SH-SY5Y (cell line): ENCODE data around the gene EPB41L1.

Source experiments
- GATA2 ChIP-seq: IDR thresholded peaks from 2 replicates; pipeline ENCODE4 v1.6.1; 2011; ENCODE audit warnings: mild to moderate bottlenecking, low read depth, low read length
- GATA3 ChIP-seq: IDR thresholded peaks from 2 replicates; pipeline ENCODE4 v1.6.1; 2011; ENCODE audit warnings: low read depth, mild to moderate bottlenecking, low read length, moderate library complexity

DNA sequence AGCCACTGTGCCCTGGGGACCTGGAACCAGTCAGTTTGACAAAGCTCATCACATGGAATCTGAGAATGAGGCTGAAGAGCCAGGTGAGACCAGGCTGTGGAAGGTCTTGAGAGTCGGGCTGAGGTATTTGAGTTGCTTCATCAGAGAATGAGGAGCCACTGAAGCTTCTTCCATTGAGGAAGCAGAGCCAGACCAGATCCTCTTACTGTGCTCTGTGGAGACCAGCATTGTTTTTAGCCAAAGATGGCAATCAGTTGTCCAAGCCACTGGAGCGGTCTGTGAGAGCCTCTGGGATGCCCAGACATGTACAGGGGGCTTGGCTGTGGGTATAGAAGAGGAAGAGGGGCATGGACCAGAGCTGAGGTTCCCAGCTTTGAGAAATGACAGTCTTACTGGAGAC lies 6.1 kb upstream of the EPB41L1 start:
- no peak for TF ChIP-seq GATA3
- no peak for TF ChIP-seq GATA2
